ENCODE data around the gene ABHD15.

ABHD15 gene

GRCh38 chr17:29546085-29546484, 20.8 kb downstream of the ABHD15 start:
- no peak for DNase-seq (ENCODE audit: low read depth in 2 of 2, low spot score in 1 of 2)

GRCh38 chr17:29544066-29544465, 22.8 kb downstream of the ABHD15 start:
- no peak for DNase-seq (ENCODE audit: low read depth in 2 of 2, low spot score in 1 of 2)

GRCh38 chr17:29533976-29534375, 32.9 kb downstream of the ABHD15 start:
- DNase-seq (ENCODE audit: low read depth in 2 of 2, low spot score in 1 of 2), result no peak

- DNase-seq (ENCODE audit: low read depth in 2 of 2, low spot score in 1 of 2), result no peak
Observed at GRCh38 chr17:29526322-29526721, 40.5 kb downstream of the ABHD15 start.

GRCh38 chr17:29524692-29525091, 42.1 kb downstream of the ABHD15 start:
- DNase-seq (ENCODE audit: low read depth in 2 of 2, low spot score in 1 of 2), result no peak

GRCh38 chr17:29518359-29518758, 48.5 kb downstream of the ABHD15 start:
- no peak for DNase-seq (ENCODE audit: low read depth in 2 of 2, low spot score in 1 of 2)

- DNase-seq (ENCODE audit: low read depth in 2 of 2, low spot score in 1 of 2), result no peak
Observed at GRCh38 chr17:29514792-29515191, 52.0 kb downstream of the ABHD15 start.

GRCh38 chr17:29510953-29511352, 55.9 kb downstream of the ABHD15 start:
- no peak for DNase-seq (ENCODE audit: low read depth in 2 of 2, low spot score in 1 of 2)

Measured in stimulated activated CD8-positive, alpha-beta memory T cell treated with anti-CD3 and anti-CD28 coated beads, Interleukin-4, amount 100 ng/mL, for 1 hour (primary cell).